ENCODE measurements around the gene BIRC6.
"Not testable (repeated sequence)": the region's sequence is repeated elsewhere in the genome, so short reads cannot be mapped to it uniquely, and the experiment has no call there.

GRCh38 chr2:32329180-32329980 is 27.4 kb upstream of the BIRC6 start:
- not testable (repeated sequence) for TF ChIP-seq CTCF (conservative IDR thresholded peaks at IDR 0.05; ENCODE audit: low read length); EZH2phosphoT487 (IDR thresholded peaks at IDR 0.05; ENCODE audit: borderline replicate concordance)
